Esophagus muscularis mucosa (tissue), 4 donors: ENCODE results near the gene APOBR.

Experiments used
- EP300 ChIP-seq: sonication (generic); formaldehyde crosslinking; IDR thresholded peaks from one replicate; pipeline ENCODE4 v1.6.1; 2017; ENCODE audit warnings: antibody characterized with exemption
- POLR2A ChIP-seq: fragments of 450-650 bp; IDR thresholded peaks from one replicate; pipeline ENCODE4 v1.6.1; 2017; ENCODE audit warnings: antibody characterized with exemption, moderate library complexity, mild to moderate bottlenecking, low read depth
- TF ChIP-seq, protein P1 (sequence below), 3 experiments: fragments of 200-600 bp in 2 of 3; fragments of 450-650 bp in 1 of 3; sonication (generic) in 2 of 3; IDR thresholded peaks; one replicate each; pipeline ENCODE4 v1.5.1; 2017 to 2019; ENCODE audit warnings: antibody characterized with exemption in 3 of 3, mild to moderate bottlenecking in 2 of 3, moderate library complexity in 1 of 3

- TF ChIP-seq EP300 (no peak), POLR2A (no peak)
- TF ChIP-seq, protein P1, sequence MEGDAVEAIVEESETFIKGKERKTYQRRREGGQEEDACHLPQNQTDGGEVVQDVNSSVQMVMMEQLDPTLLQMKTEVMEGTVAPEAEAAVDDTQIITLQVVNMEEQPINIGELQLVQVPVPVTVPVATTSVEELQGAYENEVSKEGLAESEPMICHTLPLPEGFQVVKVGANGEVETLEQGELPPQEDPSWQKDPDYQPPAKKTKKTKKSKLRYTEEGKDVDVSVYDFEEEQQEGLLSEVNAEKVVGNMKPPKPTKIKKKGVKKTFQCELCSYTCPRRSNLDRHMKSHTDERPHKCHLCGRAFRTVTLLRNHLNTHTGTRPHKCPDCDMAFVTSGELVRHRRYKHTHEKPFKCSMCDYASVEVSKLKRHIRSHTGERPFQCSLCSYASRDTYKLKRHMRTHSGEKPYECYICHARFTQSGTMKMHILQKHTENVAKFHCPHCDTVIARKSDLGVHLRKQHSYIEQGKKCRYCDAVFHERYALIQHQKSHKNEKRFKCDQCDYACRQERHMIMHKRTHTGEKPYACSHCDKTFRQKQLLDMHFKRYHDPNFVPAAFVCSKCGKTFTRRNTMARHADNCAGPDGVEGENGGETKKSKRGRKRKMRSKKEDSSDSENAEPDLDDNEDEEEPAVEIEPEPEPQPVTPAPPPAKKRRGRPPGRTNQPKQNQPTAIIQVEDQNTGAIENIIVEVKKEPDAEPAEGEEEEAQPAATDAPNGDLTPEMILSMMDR (IDR thresholded peaks at IDR 0.05): no peak
Measured at GRCh38 chr16:28497386-28497785, 2.9 kb downstream of the APOBR start.
